ENCODE data around the gene FYN. TPM values are rescaled to one million over a fixed set of nuclear protein-coding genes. Genes with fewer than 3 reads are reported as not detected.
"Not testable (repeated sequence)": the region's sequence is repeated elsewhere in the genome, so short reads cannot be mapped to it uniquely, and the experiment has no call there.

Gene FYN
- polyA plus RNA-seq, 4 donors, result 17.9 to 33.8 (median 24.8) TPM

DNA sequence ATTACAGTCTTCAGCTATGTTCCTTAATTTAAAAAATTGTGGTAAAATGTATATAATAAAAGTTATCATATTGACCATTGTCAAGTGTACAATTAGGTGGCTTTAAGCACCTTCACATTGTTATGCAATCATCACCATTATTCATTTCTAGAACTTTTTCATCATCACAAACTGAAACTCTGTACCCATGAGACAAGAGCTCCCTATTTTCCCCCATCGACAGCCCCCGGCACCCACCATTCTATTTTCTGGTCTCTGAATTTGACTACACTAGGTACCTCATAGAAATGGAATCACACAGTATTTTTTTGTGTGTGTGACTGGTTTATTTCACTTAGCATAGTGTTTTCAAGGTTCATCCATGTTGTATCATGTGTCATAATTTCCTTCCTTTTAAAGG lies 39.7 kb upstream of the FYN start:
- no peaks in the 10 kb centered on the region for H3K9me3 ChIP-seq (ENCODE audit: control insufficient read depth in 2 of 2, insufficient read depth in 1 of 2, low read depth in 1 of 2, low read length in 1 of 2)
- FAIRE-seq (no peak), DNase-seq (no peak)
- no peak overlapping the region for H3K4me3 ChIP-seq (ENCODE audit: low read depth in 1 of 3, low read length in 3 of 3)
- no peaks in the 10 kb centered on the region for H3K36me3 ChIP-seq (ENCODE audit: control insufficient read depth in 3 of 3, insufficient read depth in 2 of 3, low read depth in 1 of 3, low read length in 3 of 3)
- H3K27me3 ChIP-seq (ENCODE audit: control insufficient read depth in 3 of 3, insufficient read depth in 3 of 3, low read length in 3 of 3), result no peaks in the 10 kb centered on the region
- no peaks in the 10 kb centered on the region for H3K4me1 ChIP-seq (ENCODE audit: control insufficient read depth in 3 of 3, insufficient read depth in 2 of 3, low read depth in 1 of 3, low read length in 2 of 3)
- no peak overlapping the region for H3K27ac ChIP-seq (ENCODE audit: low read depth in 1 of 3, low read length in 2 of 3)
- WGBS, 3 donors, result 75 to 85% (median 77%) methylated on average over 2 of the region's 2 CpGs

GRCh38 chr6:111911428-111911827 lies 38.2 kb upstream of the FYN start:
- Histone ChIP-seq H3K27ac (ENCODE audit: low read depth in 1 of 3, low read length in 2 of 3) (no peak overlapping the region), H3K4me1 (ENCODE audit: control insufficient read depth in 3 of 3, insufficient read depth in 2 of 3, low read depth in 1 of 3, low read length in 2 of 3) (no peaks in the 10 kb centered on the region), H3K27me3 (ENCODE audit: control insufficient read depth in 3 of 3, insufficient read depth in 3 of 3, low read length in 3 of 3) (no peaks in the 10 kb centered on the region), H3K4me3 (ENCODE audit: low read depth in 1 of 3, low read length in 3 of 3) (no peak overlapping the region), H3K9me3 (ENCODE audit: control insufficient read depth in 2 of 2, insufficient read depth in 1 of 2, low read depth in 1 of 2, low read length in 1 of 2) (no peaks in the 10 kb centered on the region), H3K36me3 (ENCODE audit: control insufficient read depth in 3 of 3, insufficient read depth in 2 of 3, low read depth in 1 of 3, low read length in 3 of 3) (no peaks in the 10 kb centered on the region)
- DNase-seq, result no peak
- WGBS, 3 donors, result 62 to 81% (median 67%) methylated on average over 7 of the region's 7 CpGs
- no peak for FAIRE-seq

GRCh38 chr6:111909238-111909637 lies 36.0 kb upstream of the FYN start:
- no peak overlapping the region for H3K27ac ChIP-seq (ENCODE audit: low read depth in 1 of 3, low read length in 2 of 3)
- WGBS, 3 donors, result 57 to 85% (median 76%) methylated on average over 3 of the region's 3 CpGs
- no peak for DNase-seq
- H3K4me1 ChIP-seq (ENCODE audit: control insufficient read depth in 3 of 3, insufficient read depth in 2 of 3, low read depth in 1 of 3, low read length in 2 of 3), result no peaks in the 10 kb centered on the region
- no peaks in the 10 kb centered on the region for H3K36me3 ChIP-seq (ENCODE audit: control insufficient read depth in 3 of 3, insufficient read depth in 2 of 3, low read depth in 1 of 3, low read length in 3 of 3)
- no peaks in the 10 kb centered on the region for H3K9me3 ChIP-seq (ENCODE audit: control insufficient read depth in 2 of 2, insufficient read depth in 1 of 2, low read depth in 1 of 2, low read length in 1 of 2)
- no peak for FAIRE-seq
- H3K27me3 ChIP-seq (ENCODE audit: control insufficient read depth in 3 of 3, insufficient read depth in 3 of 3, low read length in 3 of 3), result no peaks in the 10 kb centered on the region
- no peak overlapping the region for H3K4me3 ChIP-seq (ENCODE audit: low read depth in 1 of 3, low read length in 3 of 3)

DNA sequence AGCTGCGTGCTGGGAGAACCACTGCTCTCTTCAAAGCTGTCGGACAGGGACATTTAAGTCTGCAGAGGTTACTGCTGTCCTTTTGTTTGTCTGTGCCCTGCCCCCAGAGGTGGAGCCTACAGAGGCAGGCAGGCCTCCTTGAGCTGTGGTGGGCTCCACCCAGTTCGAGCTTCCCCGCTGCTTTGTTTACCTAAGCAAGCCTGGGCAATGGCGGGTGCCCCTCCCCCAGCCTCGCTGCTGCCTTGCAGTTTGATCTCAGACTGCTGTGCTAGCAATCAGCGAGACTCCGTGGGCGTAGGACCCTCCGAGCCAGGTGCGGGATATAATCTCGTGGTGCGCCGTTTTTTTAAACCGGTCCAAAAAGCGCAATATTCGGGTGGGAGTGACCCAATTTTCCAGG lies 35.1 kb upstream of the FYN start:
- DNase-seq; H3K4me1 ChIP-seq (ENCODE audit: control insufficient read depth in 3 of 3, insufficient read depth in 2 of 3, low read depth in 1 of 3, low read length in 2 of 3); FAIRE-seq; H3K9me3 ChIP-seq (ENCODE audit: control insufficient read depth in 2 of 2, insufficient read depth in 1 of 2, low read depth in 1 of 2, low read length in 1 of 2); H3K27ac ChIP-seq (ENCODE audit: low read depth in 1 of 3, low read length in 2 of 3); H3K4me3 ChIP-seq (ENCODE audit: low read depth in 1 of 3, low read length in 3 of 3); H3K27me3 ChIP-seq (ENCODE audit: control insufficient read depth in 3 of 3, insufficient read depth in 3 of 3, low read length in 3 of 3); H3K36me3 ChIP-seq (ENCODE audit: control insufficient read depth in 3 of 3, insufficient read depth in 2 of 3, low read depth in 1 of 3, low read length in 3 of 3): not testable (repeated sequence)
- 74 to 99% (median 89%) methylated on average over 7 to 15 of the region's 17 CpGs for WGBS, 3 donors

GRCh38 chr6:111900735-111901134 lies 27.5 kb upstream of the FYN start:
- Histone ChIP-seq H3K4me3 (ENCODE audit: low read depth in 1 of 3, low read length in 3 of 3) (no peak overlapping the region), H3K9me3 (ENCODE audit: control insufficient read depth in 2 of 2, insufficient read depth in 1 of 2, low read depth in 1 of 2, low read length in 1 of 2) (no peaks in the 10 kb centered on the region), H3K4me1 (ENCODE audit: control insufficient read depth in 3 of 3, insufficient read depth in 2 of 3, low read depth in 1 of 3, low read length in 2 of 3) (no peaks in the 10 kb centered on the region), H3K27me3 (ENCODE audit: control insufficient read depth in 3 of 3, insufficient read depth in 3 of 3, low read length in 3 of 3) (no peaks in the 10 kb centered on the region), H3K36me3 (ENCODE audit: control insufficient read depth in 3 of 3, insufficient read depth in 2 of 3, low read depth in 1 of 3, low read length in 3 of 3) (no peaks in the 10 kb centered on the region), H3K27ac (ENCODE audit: low read depth in 1 of 3, low read length in 2 of 3) (no peak overlapping the region)
- no peak for FAIRE-seq
- WGBS, 3 donors, result 93 to 97% (median 94%) methylated on average over 5 of the region's 5 CpGs
- DNase-seq, result no peak

DNA sequence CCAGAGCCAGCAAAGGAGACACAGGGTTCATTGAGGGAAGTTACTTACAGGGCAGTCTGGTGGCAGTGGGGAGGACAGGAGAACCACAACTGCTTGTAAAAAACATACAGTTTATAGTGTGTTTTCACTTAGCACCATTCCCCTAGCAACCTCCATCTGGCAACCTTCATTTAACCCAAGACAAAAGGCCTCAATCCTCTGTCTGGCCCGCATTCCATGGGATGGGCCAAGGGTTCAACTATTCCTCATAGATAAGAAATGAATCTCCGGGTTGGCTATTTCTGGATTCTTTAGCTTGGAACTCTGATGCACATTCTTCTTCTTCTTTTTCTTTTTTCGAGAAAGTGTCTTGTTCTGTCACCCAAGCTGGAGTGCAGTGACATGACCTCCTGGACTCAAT lies 26.3 kb upstream of the FYN start:
- H3K27me3 ChIP-seq (ENCODE audit: control insufficient read depth in 3 of 3, insufficient read depth in 3 of 3, low read length in 3 of 3), result no peaks in the 10 kb centered on the region
- H3K4me1 ChIP-seq (ENCODE audit: control insufficient read depth in 3 of 3, insufficient read depth in 2 of 3, low read depth in 1 of 3, low read length in 2 of 3), result no peaks in the 10 kb centered on the region
- no peak overlapping the region for H3K27ac ChIP-seq (ENCODE audit: low read depth in 1 of 3, low read length in 2 of 3)
- H3K9me3 ChIP-seq (ENCODE audit: control insufficient read depth in 2 of 2, insufficient read depth in 1 of 2, low read depth in 1 of 2, low read length in 1 of 2), result no peaks in the 10 kb centered on the region
- H3K36me3 ChIP-seq (ENCODE audit: control insufficient read depth in 3 of 3, insufficient read depth in 2 of 3, low read depth in 1 of 3, low read length in 3 of 3), result no peaks in the 10 kb centered on the region
- WGBS, 3 donors, result 79 to 91% (median 87%) methylated on average over 3 of the region's 3 CpGs
- FAIRE-seq (no peak), DNase-seq (no peak)
- H3K4me3 ChIP-seq (ENCODE audit: low read depth in 1 of 3, low read length in 3 of 3), result no peak overlapping the region

DNA sequence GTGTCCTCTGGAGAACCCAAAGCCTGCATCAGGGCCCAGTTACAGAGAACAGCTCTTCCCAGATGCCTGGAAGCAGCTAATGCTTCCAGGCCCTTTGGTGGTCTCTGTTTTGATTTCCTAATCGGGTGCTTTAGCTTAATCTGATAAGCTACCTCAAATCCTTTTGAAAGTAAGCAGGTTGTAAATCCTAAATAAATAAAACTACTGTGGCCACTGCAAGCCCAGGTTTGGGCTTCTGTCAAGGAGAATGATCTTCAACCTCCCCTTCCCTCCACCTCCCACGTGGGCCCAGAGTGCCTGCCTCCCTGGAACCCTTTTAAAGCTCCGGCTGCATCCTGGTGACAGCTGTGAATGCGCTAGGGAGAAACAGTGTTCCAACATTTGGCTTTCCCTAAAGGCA lies 25.2 kb upstream of the FYN start:
- H3K4me1 ChIP-seq (ENCODE audit: control insufficient read depth in 3 of 3, insufficient read depth in 2 of 3, low read depth in 1 of 3, low read length in 2 of 3), result no peaks in the 10 kb centered on the region
- FAIRE-seq, result no peak
- no peak overlapping the region for H3K4me3 ChIP-seq (ENCODE audit: low read depth in 1 of 3, low read length in 3 of 3)
- no peak for DNase-seq
- H3K9me3 ChIP-seq (ENCODE audit: control insufficient read depth in 2 of 2, insufficient read depth in 1 of 2, low read depth in 1 of 2, low read length in 1 of 2), result no peaks in the 10 kb centered on the region
- H3K36me3 ChIP-seq (ENCODE audit: control insufficient read depth in 3 of 3, insufficient read depth in 2 of 3, low read depth in 1 of 3, low read length in 3 of 3), result no peaks in the 10 kb centered on the region
- H3K27ac ChIP-seq (ENCODE audit: low read depth in 1 of 3, low read length in 2 of 3), result no peak overlapping the region
- H3K27me3 ChIP-seq (ENCODE audit: control insufficient read depth in 3 of 3, insufficient read depth in 3 of 3, low read length in 3 of 3), result no peaks in the 10 kb centered on the region
- WGBS, 3 donors, result 47 to 67% (median 58%) methylated on average over 4 of the region's 4 CpGs

GRCh38 chr6:111894951-111895350 lies 21.7 kb upstream of the FYN start:
- Histone ChIP-seq H3K4me3 (ENCODE audit: low read depth in 1 of 3, low read length in 3 of 3) (no peak overlapping the region), H3K9me3 (ENCODE audit: control insufficient read depth in 2 of 2, insufficient read depth in 1 of 2, low read depth in 1 of 2, low read length in 1 of 2) (no peaks in the 10 kb centered on the region), H3K36me3 (ENCODE audit: control insufficient read depth in 3 of 3, insufficient read depth in 2 of 3, low read depth in 1 of 3, low read length in 3 of 3) (no peaks in the 10 kb centered on the region), H3K27ac (ENCODE audit: low read depth in 1 of 3, low read length in 2 of 3) (no peak overlapping the region), H3K27me3 (ENCODE audit: control insufficient read depth in 3 of 3, insufficient read depth in 3 of 3, low read length in 3 of 3) (no peaks in the 10 kb centered on the region), H3K4me1 (ENCODE audit: control insufficient read depth in 3 of 3, insufficient read depth in 2 of 3, low read depth in 1 of 3, low read length in 2 of 3) (no peaks in the 10 kb centered on the region)
- DNase-seq, result no peak
- 72 to 95% (median 89%) methylated on average over 1 of the region's 1 CpG for WGBS, 3 donors
- FAIRE-seq, result no peak

DNA sequence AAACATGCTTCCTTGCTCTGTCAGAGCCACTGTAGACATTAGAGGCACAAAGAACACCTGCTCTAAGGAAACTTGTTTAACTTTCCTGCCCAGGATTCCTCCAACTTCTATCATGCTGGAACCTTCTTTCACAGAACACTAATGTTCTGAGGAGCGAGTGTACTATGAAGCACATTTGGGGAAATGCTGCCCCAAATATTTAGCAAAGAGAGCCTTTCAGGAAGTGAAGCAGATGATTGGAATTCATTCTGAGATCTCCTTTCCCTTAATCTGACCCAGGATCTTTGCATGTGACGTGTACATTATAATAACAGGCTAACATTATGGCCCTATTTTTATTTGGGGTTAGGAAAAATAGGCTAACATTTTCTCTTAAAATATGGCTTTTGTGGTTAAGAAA lies 21.0 kb upstream of the FYN start:
- DNase-seq (no peak), FAIRE-seq (no peak)
- H3K4me1 ChIP-seq (ENCODE audit: control insufficient read depth in 3 of 3, insufficient read depth in 2 of 3, low read depth in 1 of 3, low read length in 2 of 3), result peaks cover 0 to 4% (median 0%) of the 10 kb centered on the region in 3 donors
- no peak overlapping the region for H3K4me3 ChIP-seq (ENCODE audit: low read depth in 1 of 3, low read length in 3 of 3)
- no peaks in the 10 kb centered on the region for H3K36me3 ChIP-seq (ENCODE audit: control insufficient read depth in 3 of 3, insufficient read depth in 2 of 3, low read depth in 1 of 3, low read length in 3 of 3)
- no peak overlapping the region for H3K27ac ChIP-seq (ENCODE audit: low read depth in 1 of 3, low read length in 2 of 3)
- 82 to 86% (median 85%) methylated on average over 2 of the region's 2 CpGs for WGBS, 3 donors
- H3K27me3 ChIP-seq (ENCODE audit: control insufficient read depth in 3 of 3, insufficient read depth in 3 of 3, low read length in 3 of 3), result peaks cover 0 to 4% (median 0%) of the 10 kb centered on the region in 3 donors
- H3K9me3 ChIP-seq (ENCODE audit: control insufficient read depth in 2 of 2, insufficient read depth in 1 of 2, low read depth in 1 of 2, low read length in 1 of 2), result no peaks in the 10 kb centered on the region
